Measurements from ENCODE around the gene TNFAIP8L1.
"Not testable (repeated sequence)": the region's sequence is repeated elsewhere in the genome, so short reads cannot be mapped to it uniquely, and the experiment has no call there.

TNFAIP8L1 gene

DNA sequence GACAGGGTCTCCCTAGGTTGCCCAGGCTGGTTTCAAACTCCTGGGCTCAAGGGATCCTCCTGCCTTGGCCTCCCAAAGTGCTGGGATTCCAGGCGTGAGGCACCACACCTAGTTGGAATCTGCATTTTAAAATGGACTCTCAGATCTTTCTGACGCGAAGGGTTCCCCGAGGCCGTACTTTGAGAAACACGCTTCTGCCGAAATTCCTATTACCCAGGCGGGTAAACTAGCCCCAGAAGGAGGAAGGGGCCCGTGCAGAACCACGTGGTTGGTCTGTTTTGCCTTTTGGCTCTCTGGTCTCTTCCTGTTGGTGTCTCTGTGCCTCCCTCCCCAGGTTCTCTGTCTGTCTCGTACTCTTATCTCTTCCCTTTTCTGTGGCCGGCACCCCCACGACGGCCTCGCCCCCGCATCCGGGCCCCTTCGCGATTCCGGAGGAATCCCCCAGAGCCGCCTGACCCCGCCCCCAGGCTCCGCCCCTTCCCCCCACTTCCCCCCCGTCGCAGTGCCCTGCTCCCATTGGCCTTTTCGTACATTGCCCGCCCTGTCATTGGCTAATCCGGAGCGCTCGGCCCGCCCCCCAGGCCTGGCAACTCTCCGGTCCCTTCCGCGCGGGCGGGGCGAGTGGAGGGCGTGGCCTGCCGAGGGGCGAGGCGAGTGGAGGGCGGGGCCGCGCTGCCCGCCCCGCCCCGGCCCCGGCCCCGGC is at the start of gene TNFAIP8L1:
Gene TNFAIP8L1, plus strand, starts transcription at position 689 of the 703 bp plus-strand sequence. CDS start 12,354 bp downstream, outside the sequence.
- peak; percentile 97 for DNase-seq

DNA sequence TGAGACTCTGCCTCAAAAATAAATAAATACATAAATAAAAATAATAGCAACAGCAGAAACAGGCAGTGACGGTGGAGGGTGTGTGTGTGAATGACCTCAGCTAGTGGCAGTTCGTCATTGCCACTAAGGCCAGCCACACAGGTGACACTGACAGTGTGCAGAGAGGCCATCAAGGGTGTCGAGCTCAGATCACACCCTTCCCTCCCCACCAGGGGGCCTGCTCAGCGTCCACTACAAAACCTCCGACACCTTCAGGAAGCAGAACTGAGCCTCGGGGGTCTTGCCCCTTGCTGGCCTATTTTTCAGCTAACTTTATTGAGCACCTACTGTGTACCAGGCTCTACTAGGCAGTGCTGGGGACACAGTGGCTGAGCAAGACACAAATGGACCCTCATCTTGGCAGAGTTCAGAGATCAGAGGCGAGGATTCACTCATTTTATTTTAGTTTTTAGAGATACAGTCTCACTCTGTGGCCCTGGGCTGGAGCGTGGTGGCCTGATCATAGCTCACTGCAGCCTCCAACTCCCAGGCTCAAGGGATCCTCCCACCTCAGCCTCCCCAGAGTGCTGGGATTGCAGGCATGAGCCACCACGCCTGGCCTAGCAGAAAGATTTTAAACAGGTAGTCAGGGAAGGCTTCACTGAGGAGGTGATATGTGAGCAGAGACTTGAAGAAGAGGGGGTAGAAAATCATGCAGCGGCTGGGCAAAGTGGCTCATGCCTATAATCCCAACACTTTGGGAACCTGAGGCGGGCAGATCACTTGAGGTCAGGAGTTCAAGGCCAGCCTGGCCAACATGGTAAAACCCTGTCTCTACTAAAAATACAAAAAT is 49.5 kb upstream of the TNFAIP8L1 start:
- no peak for DNase-seq

DNA sequence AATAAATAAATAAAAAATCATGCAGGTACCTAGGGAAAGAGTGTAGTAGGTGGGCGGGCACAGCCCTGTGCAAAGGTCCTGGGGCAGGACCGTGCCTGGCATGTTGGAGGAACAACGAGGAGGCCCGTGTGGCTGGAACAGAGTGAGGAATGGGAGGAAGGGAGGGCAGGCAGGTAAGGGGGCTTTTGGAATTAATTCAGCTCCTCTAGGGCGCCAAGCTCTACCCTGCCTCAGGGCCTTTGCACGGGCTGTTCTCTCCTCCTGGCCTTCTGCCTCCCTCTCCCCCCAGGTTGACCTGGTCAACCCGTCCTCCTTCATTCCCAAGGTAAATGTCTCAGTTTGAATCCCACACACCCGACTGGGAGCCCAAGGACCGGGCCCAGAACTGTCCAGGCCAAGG is 48.8 kb upstream of the TNFAIP8L1 start:
- no peak for DNase-seq

DNA sequence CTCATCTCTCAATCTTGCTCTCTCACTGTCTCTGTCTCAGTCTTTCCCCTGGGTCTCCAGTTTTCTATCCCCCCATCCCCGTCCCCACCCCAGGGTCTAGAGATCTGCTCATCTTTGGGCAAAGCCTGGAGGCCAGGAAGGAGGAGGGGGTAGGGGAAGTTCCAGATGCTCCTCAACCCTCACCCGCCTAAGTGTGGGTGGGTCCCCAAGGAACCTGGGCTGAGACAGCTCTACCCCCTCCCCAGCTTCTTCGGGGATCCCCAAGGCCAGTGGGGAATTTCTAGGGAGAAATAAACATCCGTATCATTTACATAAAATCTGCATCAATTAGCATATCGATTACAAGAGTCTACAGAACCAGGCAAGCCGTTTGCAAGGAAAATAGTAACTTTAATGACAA is 48.0 kb upstream of the TNFAIP8L1 start:
- DNase-seq: no peak

DNA sequence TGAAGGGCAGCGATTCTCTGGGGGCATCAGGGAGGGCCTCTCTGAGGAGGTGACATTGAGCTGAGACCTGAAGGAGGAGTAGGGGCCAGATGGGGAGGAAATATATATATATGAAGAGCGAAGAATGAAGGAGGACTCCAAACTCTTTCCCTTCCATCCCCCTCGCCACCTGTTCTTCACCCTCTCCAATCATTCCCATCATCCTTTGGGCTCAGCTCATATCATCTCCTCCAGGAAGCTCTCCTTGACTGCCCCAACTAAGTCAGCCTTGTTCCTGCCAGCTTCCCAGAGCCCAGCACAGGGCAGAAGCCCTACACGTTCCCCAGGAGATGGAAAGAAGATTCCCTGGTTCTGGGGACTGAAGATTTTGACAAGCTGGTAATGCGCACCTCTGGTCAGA is 46.9 kb upstream of the TNFAIP8L1 start:
- DNase-seq: no peak

DNA sequence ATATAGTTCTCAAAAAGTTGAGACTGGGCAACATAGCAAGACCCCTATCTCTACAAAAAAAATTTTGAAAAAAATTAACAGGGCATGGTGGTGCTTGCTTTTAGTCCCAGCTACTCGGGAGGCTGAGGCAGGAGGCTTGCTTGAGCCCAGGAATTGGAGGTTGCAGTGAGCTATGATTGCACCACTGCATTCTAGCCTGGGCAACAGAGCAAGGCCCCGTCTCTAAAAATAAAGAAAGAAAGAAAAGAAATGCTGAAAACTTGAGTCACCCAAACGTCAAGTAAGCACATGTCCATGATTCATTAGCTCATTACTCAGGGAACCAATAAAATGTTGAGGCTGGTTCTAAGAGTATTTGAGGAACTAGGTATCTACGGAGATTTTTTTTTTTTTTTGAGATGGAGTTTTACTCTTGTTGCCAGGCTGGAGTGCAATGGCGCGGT is 45.9 kb upstream of the TNFAIP8L1 start:
- DNase-seq: no peak

DNA sequence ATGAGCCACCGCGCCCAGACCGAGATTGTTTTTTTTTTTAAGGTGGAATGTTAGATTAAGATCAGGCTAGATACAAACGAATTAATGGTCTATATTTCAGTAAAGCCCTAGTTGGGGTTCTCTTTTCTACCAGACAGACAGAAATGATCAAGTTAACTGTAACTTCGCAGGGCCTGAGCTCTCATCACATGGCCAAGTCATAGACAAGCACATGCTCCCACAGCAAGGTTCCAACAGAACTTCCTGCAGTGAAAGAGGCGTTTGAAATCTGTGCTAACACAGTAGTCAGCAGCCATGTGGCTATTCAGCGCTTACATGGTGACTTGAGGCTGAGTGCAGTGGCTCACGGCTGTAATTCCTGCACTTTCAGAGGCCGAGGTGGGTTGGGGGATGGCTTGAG is 45.1 kb upstream of the TNFAIP8L1 start:
- DNase-seq: no peak

DNA sequence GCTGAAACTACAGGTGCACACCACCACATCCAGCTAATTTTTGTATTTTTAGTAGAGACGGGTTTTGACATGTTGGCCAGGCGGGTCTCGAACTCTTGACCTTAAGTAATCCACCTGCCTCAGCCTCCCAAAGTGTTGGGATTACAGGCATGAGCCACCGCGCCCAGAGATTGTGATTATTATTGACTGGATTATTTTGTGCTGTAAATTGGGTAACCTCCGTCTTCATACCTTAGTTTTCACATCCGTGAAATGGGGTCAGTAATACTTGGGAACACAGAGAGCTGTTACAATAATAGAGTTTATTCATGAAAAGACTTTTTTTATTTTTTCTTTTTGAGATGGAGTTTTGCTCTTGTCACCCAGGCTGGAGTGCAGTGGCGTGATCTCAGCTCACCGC is 44.2 kb upstream of the TNFAIP8L1 start:
- DNase-seq: not testable (repeated sequence)

DNA sequence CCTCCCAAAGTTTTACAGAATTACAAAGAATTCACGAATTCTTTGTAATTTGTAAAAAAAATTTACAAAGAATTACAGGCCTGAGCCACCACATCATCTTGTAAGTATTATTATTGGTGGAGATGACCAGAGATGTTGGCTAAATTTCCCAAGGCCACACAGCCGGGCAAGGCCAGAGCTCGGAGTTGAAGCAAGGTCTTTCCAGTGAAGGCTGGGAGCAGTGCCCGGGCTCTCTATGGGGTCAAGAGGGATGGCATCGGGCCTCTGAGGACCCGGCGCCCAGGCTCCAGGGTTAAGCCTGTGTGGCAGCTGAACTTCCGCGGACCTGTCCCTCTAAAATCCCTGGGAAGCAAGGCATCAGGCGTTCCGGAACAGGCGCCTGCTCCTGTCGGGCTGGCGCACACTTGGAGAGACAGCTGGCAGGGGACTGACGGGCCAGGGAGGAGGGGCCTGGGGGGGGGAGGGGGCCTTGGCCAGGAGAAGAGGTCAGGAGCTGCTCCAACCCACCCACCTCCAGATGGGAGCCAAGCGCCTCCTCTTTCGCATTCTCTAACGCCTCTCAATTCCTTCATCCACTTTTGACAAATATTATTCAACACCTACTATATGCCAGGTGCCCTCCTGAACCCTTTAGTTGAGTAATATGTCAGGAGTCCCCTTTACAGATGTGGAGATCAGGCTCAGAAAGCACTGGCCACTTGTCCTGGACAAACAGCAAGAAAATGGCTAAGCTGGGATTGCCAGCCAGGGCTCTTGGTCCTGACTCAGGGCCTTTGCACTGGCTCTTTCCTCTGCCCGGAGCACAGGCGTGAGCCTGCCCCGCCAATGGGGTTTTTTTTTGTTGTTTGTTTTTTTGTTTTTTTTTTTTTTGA is 43.0 kb upstream of the TNFAIP8L1 start:
- no peak for DNase-seq

DNA sequence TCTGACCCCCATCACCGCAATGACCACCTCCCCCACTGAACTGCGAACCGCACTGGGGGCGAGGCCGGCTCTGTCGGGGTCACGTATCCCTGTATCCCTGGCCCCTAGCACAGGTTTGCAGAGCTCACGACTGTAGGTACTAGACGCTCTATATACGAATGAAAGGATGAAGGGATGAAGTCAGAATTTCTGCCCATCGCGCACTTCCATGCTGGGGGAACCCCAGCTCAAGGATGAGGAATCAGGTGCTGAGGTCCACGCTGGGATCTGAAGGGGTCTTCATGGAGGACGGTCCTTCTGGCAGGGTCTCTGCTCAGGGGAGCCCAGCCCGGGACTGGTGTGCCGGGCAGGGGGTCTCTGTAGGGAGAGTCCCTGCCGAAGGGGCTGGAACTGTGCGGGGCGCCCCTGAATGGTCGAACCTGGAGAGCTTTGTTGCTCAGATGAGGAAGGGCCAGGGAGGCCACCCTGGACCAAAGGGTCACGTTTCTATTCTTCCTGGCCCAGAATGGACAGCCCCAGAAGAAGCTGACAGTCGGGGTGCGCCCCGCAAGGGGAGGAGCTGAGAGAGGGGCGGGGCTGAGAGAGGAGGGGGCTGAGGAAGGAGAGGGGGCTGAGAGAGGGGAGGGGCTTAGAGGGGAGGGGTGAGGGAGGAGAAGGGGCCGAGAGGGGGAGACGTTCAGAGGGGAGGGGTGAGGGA is 41.9 kb upstream of the TNFAIP8L1 start:
- DNase-seq: peak; percentile 51

DNA sequence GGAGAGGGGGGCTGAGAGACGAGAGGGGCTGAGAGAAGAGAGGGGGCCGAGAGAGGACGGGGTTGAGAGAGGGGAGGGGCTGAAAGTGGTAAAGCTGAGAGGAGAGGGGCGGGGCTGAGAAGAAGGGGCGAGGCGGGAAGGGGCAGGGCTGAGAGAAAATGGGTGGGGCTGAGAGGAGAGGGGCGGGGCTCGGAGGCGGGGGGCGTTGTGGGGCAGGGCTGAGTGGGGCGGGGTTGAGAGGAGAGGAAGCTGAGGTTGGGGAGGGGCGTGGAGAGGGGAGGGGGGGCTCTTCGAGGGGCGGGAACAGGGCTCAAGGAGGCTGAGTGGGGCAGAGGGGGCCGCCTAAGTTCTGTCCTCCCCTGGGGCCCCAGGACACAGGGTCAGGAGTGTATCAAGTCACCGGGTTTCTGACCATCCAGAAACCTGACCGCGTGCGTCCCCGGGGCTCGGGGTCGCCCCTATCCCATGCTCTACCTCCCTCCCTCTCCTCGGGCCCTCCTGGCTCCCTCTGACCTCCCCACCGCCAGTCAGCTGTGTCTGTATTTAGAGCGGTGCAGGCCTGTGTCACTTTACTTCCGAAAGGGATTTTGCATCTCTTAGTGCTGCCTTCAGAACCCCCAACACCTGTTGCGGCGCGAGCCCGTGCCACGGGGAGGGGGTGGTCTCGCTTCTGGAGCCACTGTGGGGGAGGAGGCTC is 41.2 kb upstream of the TNFAIP8L1 start:
- peak; percentile 59 for DNase-seq

DNA sequence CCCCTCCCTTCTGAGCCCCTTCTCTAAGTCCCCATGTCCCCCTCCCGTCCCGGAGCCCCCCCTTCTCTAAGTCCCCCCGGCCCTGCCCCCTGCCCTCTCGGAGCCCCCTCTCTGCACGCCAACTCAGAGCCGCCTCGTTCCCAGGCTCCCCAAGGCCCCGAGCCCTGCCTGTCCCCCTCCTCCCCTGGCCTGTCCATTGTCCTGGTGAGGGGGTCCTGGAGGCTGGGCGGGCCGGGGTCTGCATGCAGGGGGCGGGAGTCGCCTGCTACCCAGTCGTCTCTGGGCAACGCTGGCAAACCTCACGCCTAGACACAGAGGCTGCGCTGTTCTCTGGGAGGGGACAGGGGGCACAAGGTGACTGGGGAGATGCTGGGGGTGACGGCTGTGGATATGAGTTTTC is 40.6 kb upstream of the TNFAIP8L1 start:
- DNase-seq: no peak

DNA sequence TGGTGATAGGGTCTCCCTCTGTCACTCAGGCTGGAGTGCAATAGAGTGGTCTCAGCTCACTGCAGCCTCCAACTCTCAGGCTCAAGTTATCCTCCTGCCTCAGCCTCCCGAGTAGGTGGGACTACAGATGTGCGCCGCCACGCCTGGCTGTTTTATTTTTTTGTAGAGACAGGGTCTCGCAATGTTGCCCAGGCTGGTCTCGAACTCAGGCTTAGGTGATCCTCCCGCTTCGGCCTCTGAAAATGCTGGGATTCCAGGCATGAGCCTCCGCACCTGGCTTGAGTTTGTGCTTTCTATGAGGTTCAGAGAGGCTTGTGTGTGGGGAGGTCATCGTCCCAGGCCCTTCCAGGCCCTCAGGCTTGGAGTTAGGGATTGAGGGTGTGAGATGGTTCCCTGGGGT is 39.2 kb upstream of the TNFAIP8L1 start:
- DNase-seq: no peak

DNA sequence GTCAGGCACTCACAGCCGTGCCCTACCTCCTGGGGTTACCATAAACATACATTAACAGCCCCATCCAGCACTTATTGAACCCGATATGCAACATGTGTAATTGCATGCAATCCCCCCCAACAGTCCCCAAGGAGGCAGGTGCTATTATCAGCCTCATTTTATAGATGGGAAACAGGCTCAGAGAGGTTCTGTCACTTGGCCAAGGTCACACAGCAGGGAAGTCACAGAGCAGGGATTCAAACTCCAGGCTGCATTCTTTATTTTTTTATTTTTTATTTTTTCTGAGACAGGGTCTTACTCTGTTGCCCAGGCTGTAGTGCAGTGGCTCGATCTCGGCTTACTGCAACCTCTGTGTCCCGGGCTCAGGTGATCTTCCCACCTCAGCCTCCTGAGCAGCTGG is 38.4 kb upstream of the TNFAIP8L1 start:
- DNase-seq: no peak

DNA sequence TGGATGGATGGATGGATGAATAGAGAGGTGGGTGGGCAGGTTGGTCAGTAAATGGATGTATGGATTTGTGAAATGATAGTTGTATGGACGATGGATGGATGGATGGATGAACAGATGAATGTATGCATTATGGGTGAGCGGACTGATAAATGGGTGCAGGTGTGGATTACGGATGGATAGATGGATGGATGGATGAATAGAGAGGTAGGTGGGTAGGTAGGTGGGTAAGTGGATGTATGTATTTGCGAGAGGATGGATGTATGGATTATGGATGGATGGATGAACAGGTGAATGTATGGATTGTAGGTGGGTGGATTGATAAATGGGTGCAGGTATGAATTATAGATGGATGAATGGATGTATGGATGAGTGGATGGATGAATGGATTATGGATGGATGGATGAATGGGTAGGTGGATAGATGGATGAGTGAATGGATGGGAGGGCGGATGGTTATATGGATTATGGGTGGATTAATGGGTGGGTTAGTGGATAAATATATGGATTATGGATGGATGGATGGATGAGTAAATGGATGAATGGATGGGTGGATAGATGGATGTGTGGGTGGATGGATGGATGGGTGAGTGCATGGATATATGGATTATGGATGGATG is 37.0 kb upstream of the TNFAIP8L1 start:
- no peak for DNase-seq

DNA sequence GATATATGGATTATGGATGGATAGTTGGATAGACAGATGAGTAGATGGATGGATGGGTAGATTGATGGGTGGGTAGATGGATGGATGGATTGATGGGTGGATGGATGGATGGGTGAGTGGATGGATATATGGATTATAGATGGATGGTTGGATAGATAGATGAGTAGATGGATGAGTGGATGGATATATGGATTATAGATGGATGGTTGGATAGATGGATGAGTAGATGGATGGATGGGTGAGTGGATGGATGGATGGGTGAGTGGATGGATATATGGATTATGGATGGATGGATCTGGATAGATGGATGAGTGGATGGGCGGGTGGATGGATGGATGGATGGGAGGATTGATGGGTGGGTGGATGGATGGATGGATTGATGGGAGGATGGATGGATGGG is 36.4 kb upstream of the TNFAIP8L1 start:
- no peak for DNase-seq

DNA sequence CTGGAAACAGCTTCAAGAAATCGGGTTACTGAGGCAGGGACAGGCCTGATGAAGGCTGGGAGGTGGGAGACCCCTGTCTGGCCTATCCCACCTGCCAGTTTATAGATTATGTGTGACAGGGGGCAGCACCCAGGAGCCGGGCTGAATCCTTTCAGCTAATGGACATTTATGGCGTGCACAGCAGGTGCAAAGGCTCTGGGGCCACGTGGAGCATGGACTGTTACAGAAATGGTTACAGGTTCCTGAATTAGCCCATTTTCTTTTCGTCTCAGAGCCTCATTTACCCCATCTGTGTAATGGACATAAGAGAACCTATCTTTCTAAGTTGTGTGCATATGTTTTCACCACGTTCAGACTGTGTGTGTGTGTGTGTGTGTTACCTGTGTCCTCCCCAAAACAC is 34.4 kb upstream of the TNFAIP8L1 start:
- DNase-seq: no peak

DNA sequence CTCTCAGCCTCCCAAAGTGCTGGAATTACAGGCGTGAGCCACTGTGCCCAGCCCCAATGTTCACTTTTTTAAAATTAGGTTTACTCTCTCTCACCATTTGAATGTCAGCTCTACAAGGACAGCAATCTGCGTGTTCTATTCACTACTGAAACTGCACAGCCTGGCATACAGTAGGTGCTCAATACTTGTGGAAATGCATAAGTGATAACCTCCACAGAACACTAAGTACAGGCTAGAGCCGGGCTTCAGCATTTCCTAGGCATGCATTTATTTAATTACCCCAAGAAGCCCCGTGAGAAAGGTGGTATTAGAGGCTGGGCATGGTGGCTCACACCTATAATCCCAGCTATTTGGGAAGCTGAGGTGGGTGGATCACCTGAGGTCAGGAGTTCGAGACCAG is 33.1 kb upstream of the TNFAIP8L1 start:
- no peak for DNase-seq

DNA sequence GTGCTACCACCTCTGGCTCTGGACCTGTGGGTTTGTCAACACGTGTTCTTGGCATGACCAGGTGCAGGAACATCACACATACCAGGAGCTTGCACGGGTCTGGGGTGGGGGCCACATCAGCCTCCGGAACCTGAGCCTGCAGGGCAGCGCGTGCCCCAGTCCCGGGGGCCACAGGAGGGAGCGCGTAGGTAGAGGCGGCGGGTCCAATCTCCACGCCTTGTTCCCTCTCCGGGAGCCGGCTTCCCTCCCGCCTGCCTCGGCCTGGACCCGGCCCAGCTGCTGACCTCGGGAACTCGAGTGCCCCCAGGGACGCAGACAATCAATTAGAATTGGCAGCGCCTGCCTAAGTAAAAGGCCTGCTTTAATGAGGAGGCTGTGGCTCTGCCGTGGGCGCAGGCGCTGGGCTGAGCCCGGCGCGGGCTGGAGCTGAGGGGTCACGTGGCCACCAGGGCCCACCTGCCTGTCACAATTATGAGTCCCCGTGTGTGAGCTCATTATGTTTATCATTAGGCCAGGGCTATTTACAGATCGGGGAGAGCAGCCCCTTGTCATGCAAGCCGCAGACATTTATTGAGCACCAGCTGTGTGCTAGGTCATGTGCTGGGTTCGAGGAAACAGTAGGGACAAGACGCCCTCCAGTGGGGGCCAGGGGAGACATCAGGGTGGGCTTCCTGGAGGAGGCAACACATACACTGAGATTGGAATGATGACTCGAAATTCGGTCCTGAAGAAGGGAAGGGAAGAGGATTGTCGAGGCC is 32.2 kb upstream of the TNFAIP8L1 start:
- peak; percentile 72 for DNase-seq

DNA sequence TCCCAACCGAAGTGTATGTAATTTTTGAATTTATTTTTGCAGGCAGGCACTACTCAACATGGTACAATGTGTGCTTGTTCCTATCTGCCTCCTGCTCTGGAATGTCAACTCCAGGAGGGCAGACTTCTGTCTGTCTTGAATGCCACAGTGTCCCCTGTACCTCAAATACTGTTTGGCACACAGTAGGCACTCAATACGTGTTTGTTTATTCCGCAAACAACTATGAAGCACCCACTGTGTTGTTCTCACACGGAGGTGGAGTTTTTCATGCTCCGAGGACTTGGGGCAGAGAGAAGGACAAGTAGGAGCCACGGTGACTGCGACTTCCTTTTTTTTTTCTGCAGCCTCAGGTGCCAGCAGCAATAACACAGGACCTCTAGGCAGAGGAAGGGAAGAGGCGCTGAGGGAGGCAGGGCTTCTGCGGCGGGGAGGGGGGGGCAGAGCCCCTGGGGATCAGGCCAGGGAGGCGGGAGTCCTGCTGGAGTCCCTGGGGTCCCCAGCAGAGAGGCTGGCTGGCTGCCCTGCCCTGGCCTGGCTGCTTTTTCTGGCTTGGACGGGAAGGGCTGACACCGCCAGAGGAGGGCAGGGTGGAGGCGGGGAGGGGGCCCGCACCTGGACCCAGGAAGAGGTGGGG is 29.3 kb upstream of the TNFAIP8L1 start:
- DNase-seq: peak; percentile 37

All from NCI-H345 (cell line).